ENCODE results near the gene MYD88. TPM values are rescaled to one million over a fixed set of nuclear protein-coding genes. Genes with fewer than 3 reads are reported as not detected.

MYD88 gene
- total and polyA plus RNA-seq, 8 donors: 7.2 to 20.2 (median 9.9) TPM

DNA sequence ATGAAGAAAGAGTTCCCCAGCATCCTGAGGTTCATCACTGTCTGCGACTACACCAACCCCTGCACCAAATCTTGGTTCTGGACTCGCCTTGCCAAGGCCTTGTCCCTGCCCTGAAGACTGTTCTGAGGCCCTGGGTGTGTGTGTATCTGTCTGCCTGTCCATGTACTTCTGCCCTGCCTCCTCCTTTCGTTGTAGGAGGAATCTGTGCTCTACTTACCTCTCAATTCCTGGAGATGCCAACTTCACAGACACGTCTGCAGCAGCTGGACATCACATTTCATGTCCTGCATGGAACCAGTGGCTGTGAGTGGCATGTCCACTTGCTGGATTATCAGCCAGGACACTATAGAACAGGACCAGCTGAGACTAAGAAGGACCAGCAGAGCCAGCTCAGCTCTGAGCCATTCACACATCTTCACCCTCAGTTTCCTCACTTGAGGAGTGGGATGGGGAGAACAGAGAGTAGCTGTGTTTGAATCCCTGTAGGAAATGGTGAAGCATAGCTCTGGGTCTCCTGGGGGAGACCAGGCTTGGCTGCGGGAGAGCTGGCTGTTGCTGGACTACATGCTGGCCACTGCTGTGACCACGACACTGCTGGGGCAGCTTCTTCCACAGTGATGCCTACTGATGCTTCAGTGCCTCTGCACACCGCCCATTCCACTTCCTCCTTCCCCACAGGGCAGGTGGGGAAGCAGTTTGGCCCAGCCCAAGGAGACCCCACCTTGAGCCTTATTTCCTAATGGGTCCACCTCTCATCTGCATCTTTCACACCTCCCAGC lies 2.9 kb downstream of the MYD88 start:
- FAIRE-seq (no peak), DNase-seq (no peak), ATAC-seq (no peak)
- intact Hi-C loops (cut with DNase I): no loop called here
- TF ChIP-seq CTCF (IDR thresholded peaks at IDR 0.05): no peak
- Histone ChIP-seq H3K27ac (no peak overlapping the region), H3K36me3 (peaks cover 0 to 8% (median 7%) of the 10 kb centered on the region in 3 donors), H3K27me3 (no peaks in the 10 kb centered on the region), H3K9me3 (no peaks in the 10 kb centered on the region), H3K4me3 (no peak overlapping the region), H3K4me1 (peaks cover 0 to 16% (median 4%) of the 10 kb centered on the region in 3 donors)
- WGBS, 2 donors: 93% methylated on average over 7 of the region's 7 CpGs

- intact Hi-C loops (cut with DNase I): no loop called here
- no peak for DNase-seq
- Histone ChIP-seq H3K9me3 (no peaks in the 10 kb centered on the region), H3K4me1 (peaks cover 0 to 16% (median 4%) of the 10 kb centered on the region in 3 donors), H3K27ac (no peak overlapping the region), H3K36me3 (peaks cover 0 to 8% (median 7%) of the 10 kb centered on the region in 3 donors), H3K4me3 (no peak overlapping the region), H3K27me3 (no peaks in the 10 kb centered on the region)
- WGBS, 2 donors: 87 to 90% methylated on average over 2 of the region's 2 CpGs
- TF ChIP-seq CTCF (IDR thresholded peaks at IDR 0.05): no peak
- no peak for FAIRE-seq
- no peak for ATAC-seq
Measured at GRCh38 chr3:38141952-38142273, 3.5 kb downstream of the MYD88 start.

- Histone ChIP-seq H3K27me3 (no peaks in the 10 kb centered on the region), H3K9me3 (no peaks in the 10 kb centered on the region), H3K36me3 (peaks cover 0 to 8% (median 7%) of the 10 kb centered on the region in 3 donors), H3K27ac (no peak overlapping the region), H3K4me1 (peaks cover 0 to 12% (median 2%) of the 10 kb centered on the region in 3 donors), H3K4me3 (no peak overlapping the region)
- DNase-seq (no peak), ATAC-seq (no peak), FAIRE-seq (no peak)
- TF ChIP-seq CTCF (IDR thresholded peaks at IDR 0.05): no peak
- 55 to 68% methylated on average over 1 of the region's 1 CpG for WGBS, 2 donors
- intact Hi-C loops (cut with DNase I): no loop called here
Measured at GRCh38 chr3:38142959-38143358, 4.5 kb downstream of the MYD88 start.

DNA sequence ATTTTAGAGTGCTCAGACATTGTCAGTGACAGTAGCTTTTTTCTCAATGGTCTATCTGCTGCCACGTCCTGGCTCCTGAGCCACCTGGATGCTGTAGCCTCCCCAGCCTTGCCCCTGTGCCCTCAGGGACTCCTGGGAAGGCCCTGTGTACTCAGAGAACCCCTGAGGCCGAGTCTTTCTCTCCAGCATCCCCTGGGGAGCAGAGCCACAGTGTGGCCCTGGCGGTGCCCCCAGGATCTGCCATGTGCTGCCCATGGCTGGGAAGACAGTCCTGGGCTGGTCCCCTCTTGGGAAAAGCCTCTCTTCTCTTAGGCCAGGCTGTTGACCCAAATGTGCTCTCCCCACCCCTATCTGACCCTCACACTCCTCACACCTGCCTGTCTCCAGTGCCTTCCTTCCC lies 5.0 kb downstream of the MYD88 start:
- no peak for DNase-seq

More for the DNA sequence above, 5.0 kb downstream of the MYD88 start:
- intact Hi-C loops (cut with DNase I): no loop called here
- Histone ChIP-seq H3K4me3 (no peak overlapping the region), H3K4me1 (peaks cover 0 to 9% (median 0%) of the 10 kb centered on the region in 3 donors), H3K36me3 (peaks cover 0 to 8% (median 7%) of the 10 kb centered on the region in 3 donors), H3K27ac (no peak overlapping the region), H3K27me3 (no peaks in the 10 kb centered on the region), H3K9me3 (no peaks in the 10 kb centered on the region)
- ATAC-seq (no peak), FAIRE-seq (no peak)
- WGBS, 2 donors: 71 to 72% methylated on average over 3 of the region's 3 CpGs
- no peak for TF ChIP-seq CTCF (IDR thresholded peaks at IDR 0.05)
